WTC11 (cell line): Measurements from ENCODE around the gene KCNJ6. TPM values are rescaled to one million over a fixed set of nuclear protein-coding genes. Genes with fewer than 3 reads are reported as not detected.
A peak's percentile ranks its signal among the peaks of the same experiment; 100 is the strongest.

Source experiments
- ATAC-seq: fragments of 200-7000 bp; cut with Tn5 transposase; 2 replicates; pipeline ENCODE4 v1.10.0; 2021; ENCODE audit warnings: mild to moderate bottlenecking, moderate library complexity
- CTCF ChIA-PET: fragments of 300-600 bp; sonication (Branson Sonifier 250); formaldehyde crosslinking; loops from one replicate; lab custom pipeline; 2021; ENCODE audit warnings: antibody characterized with exemption; lab: Charles Lee
- POLR2A ChIA-PET: fragments of 350-600 bp; sonication (Branson Sonifier 250); formaldehyde crosslinking; loops from one replicate; lab custom pipeline; 2021; ENCODE audit warnings: antibody characterized with exemption; lab: Charles Lee
- DNase-seq: peaks from one replicate; pipeline ENCODE4 v3.0.0; 2021; ENCODE audit warnings: low spot score
- H3K27ac Mint-ChIP-seq: 2 replicates; pipeline ENCODE4 v1.8.0; 2021; ENCODE audit warnings: mixed read lengths
- H3K27me3 Mint-ChIP-seq: 2 replicates; pipeline ENCODE4 v1.8.0; 2021; ENCODE audit warnings: low read depth, mild to moderate bottlenecking, moderate library complexity, mixed read lengths
- H3K36me3 Mint-ChIP-seq: 2 replicates; pipeline ENCODE4 v1.8.0; 2021; ENCODE audit warnings: mixed read lengths
- H3K4me1 Mint-ChIP-seq: 2 replicates; pipeline ENCODE4 v1.8.0; 2022; ENCODE audit warnings: mixed read lengths
- H3K4me3 Mint-ChIP-seq: 2 replicates; pipeline ENCODE4 v1.8.0; 2021; ENCODE audit warnings: mild to moderate bottlenecking, moderate library complexity, mixed read lengths
- H3K9me3 Mint-ChIP-seq: 2 replicates; pipeline ENCODE4 v1.8.0; 2021; ENCODE audit warnings: mixed read lengths
- AFF4 ChIP-seq: sonication (generic); formaldehyde crosslinking; IDR thresholded peaks from 2 replicates; pipeline ENCODE4 v1.8.1; 2023; ENCODE audit warnings: mild to moderate bottlenecking, missing genetic modification reagents, borderline replicate concordance
- E2F1 ChIP-seq: sonication (generic); formaldehyde crosslinking; IDR thresholded peaks from 2 replicates; pipeline ENCODE4 v1.8.0; 2022; ENCODE audit warnings: mild to moderate bottlenecking, missing genetic modification reagents
- ELF4 ChIP-seq: sonication (generic); formaldehyde crosslinking; IDR thresholded peaks from 2 replicates; pipeline ENCODE4 v1.8.1; 2022; ENCODE audit warnings: low read depth, mild to moderate bottlenecking, moderate library complexity, missing genetic modification reagents
- EMX1 ChIP-seq: fragments of 250-450 bp; sonication (Bioruptor Pico); IDR thresholded peaks from 2 replicates; pipeline ENCODE4 v1.8.0; 2021; ENCODE audit warnings: mild to moderate bottlenecking
- ESRRA ChIP-seq: sonication (generic); formaldehyde crosslinking; IDR thresholded peaks from 2 replicates; pipeline ENCODE4 v1.8.1; 2022; ENCODE audit warnings: mild to moderate bottlenecking, missing genetic modification reagents, borderline replicate concordance
- JUN ChIP-seq: sonication (generic); formaldehyde crosslinking; IDR thresholded peaks from 2 replicates; pipeline ENCODE4 v1.8.0; 2023; ENCODE audit warnings: mild to moderate bottlenecking, missing genetic modification reagents
- KAT7 ChIP-seq: sonication (generic); formaldehyde crosslinking; IDR thresholded peaks from 2 replicates; pipeline ENCODE4 v1.8.1; 2023; ENCODE audit warnings: missing genetic modification reagents, mild to moderate bottlenecking, borderline replicate concordance
- MYBL2 ChIP-seq: sonication (generic); formaldehyde crosslinking; IDR thresholded peaks from 2 replicates; pipeline ENCODE4 v1.8.1; 2023; ENCODE audit warnings: mild to moderate bottlenecking, moderate library complexity, missing genetic modification reagents
- NFATC4 ChIP-seq: fragments of 250-450 bp; sonication (Bioruptor Pico); IDR thresholded peaks from 2 replicates; pipeline ENCODE4 v1.9.0; 2021; ENCODE audit warnings: mild to moderate bottlenecking
- NFE2L1 ChIP-seq: sonication (generic); formaldehyde crosslinking; IDR thresholded peaks from 2 replicates; pipeline ENCODE4 v1.8.1; 2023; ENCODE audit warnings: missing genetic modification reagents
- NR3C1 ChIP-seq: sonication (generic); formaldehyde crosslinking; conservative IDR thresholded peaks from 2 replicates; pipeline ENCODE4 v1.8.1; 2023; ENCODE audit warnings: low read depth, mild to moderate bottlenecking, missing genetic modification reagents
- PREB ChIP-seq: sonication (generic); formaldehyde crosslinking; IDR thresholded peaks from 2 replicates; pipeline ENCODE4 v1.8.1; 2022; ENCODE audit warnings: mild to moderate bottlenecking, missing genetic modification reagents, moderate library complexity, borderline replicate concordance
- RELA ChIP-seq: sonication (generic); formaldehyde crosslinking; IDR thresholded peaks from 2 replicates; pipeline ENCODE4 v1.8.1; 2022; ENCODE audit warnings: missing genetic modification reagents, mild to moderate bottlenecking, borderline replicate concordance
- SMAD3 ChIP-seq: sonication (generic); formaldehyde crosslinking; IDR thresholded peaks from 2 replicates; pipeline ENCODE4 v1.8.0; 2022; ENCODE audit warnings: missing genetic modification reagents, mild to moderate bottlenecking, borderline replicate concordance
- USF1 ChIP-seq: sonication (generic); formaldehyde crosslinking; IDR thresholded peaks from 2 replicates; pipeline ENCODE4 v1.8.0; 2022; ENCODE audit warnings: mild to moderate bottlenecking, missing genetic modification reagents
- ZNF281 ChIP-seq: sonication (generic); formaldehyde crosslinking; IDR thresholded peaks from 2 replicates; pipeline ENCODE4 v1.8.0; 2023; ENCODE audit warnings: mild to moderate bottlenecking, missing genetic modification reagents
- ZNF317 ChIP-seq: sonication (generic); formaldehyde crosslinking; IDR thresholded peaks from 2 replicates; pipeline ENCODE4 v1.8.1; 2023; ENCODE audit warnings: low read depth, mild to moderate bottlenecking, moderate library complexity, missing genetic modification reagents, borderline replicate concordance
- ZNF671 ChIP-seq: fragments of 250-450 bp; sonication (Bioruptor Pico); IDR thresholded peaks from 2 replicates; pipeline ENCODE4 v1.8.0; 2021; ENCODE audit warnings: mild to moderate bottlenecking
- total RNA-seq: library from RNA; stranded (reverse); gene quantifications from 3 replicates; pipeline ENCODE4 v1.2.3, GENCODE V29; 2021

KCNJ6 gene
- total RNA-seq, 1 experiment from 2014 or later = 0.35 TPM

GRCh38 chr21:37891972-37892371 is 24.3 kb downstream of the KCNJ6 start:
- ATAC-seq = peak; percentile 85
- ChIA-PET POLR2A (no interaction called here), CTCF (interaction anchor here (0.9 to 1.4 kb wide), 5 partner anchors 11 to 191 kb away, joined by 3 to 6 read pairs (median 5); no protein-coding TSS in a partner anchor)
- TF ChIP-seq NFATC4 (CRISPR knock-in tag) (no peak), ZNF281 (CRISPR knock-in tag) (no peak)
- H3K27me3 Mint-ChIP-seq = no peaks in the 10 kb centered on the region; the same call in 1 of the 2 replicates
- DNase-seq = no peak
- H3K4me3 Mint-ChIP-seq = no peak overlapping the region
- H3K4me1 Mint-ChIP-seq = peaks cover 23% of the 10 kb centered on the region
- H3K36me3 Mint-ChIP-seq = no peaks in the 10 kb centered on the region
- H3K9me3 Mint-ChIP-seq = peaks cover 15% of the 10 kb centered on the region
- no peak overlapping the region for H3K27ac Mint-ChIP-seq

- Mint-ChIP-seq H3K4me3 (no peak overlapping the region), H3K27me3 (no peaks in the 10 kb centered on the region), H3K36me3 (no peaks in the 10 kb centered on the region), H3K4me1 (peaks cover 21% of the 10 kb centered on the region), H3K9me3 (peaks cover 15% of the 10 kb centered on the region), H3K27ac (no peak overlapping the region)
- ChIA-PET CTCF (no interaction called here), POLR2A (no interaction called here)
- ATAC-seq (no peak), DNase-seq (no peak)
- TF ChIP-seq JUN = no peak
- TF ChIP-seq E2F1 = no peak
- no peak for TF ChIP-seq KAT7 (CRISPR knock-in tag)
- TF ChIP-seq MYBL2 (CRISPR knock-in tag) = no peak
- no peak for TF ChIP-seq NFE2L1
- TF ChIP-seq ZNF281 (CRISPR knock-in tag) = no peak
Measured at GRCh38 chr21:37888659-37889058, 27.6 kb downstream of the KCNJ6 start.

GRCh38 chr21:37886726-37887299 is 29.4 kb downstream of the KCNJ6 start:
- Mint-ChIP-seq H3K27me3 (no peaks in the 10 kb centered on the region), H3K4me1 (peaks cover 13% of the 10 kb centered on the region), H3K4me3 (no peak overlapping the region), H3K27ac (no peak overlapping the region), H3K36me3 (no peaks in the 10 kb centered on the region), H3K9me3 (peaks cover 15% of the 10 kb centered on the region)
- ATAC-seq (no peak), DNase-seq (no peak)
- CTCF ChIA-PET = interaction anchor here (0.9 kb wide), 1 partner anchor 128 kb away, joined by 3 read pairs; no protein-coding TSS in a partner anchor
- POLR2A ChIA-PET = no interaction called here
- TF ChIP-seq ZNF671 (CRISPR knock-in tag) (no peak), USF1 (no peak), ESRRA (CRISPR knock-in tag) (no peak), AFF4 (CRISPR knock-in tag) (no peak), SMAD3 (CRISPR knock-in tag) (no peak), NR3C1 (CRISPR knock-in tag) (no peak), ZNF317 (CRISPR knock-in tag) (no peak), ELF4 (no peak), PREB (CRISPR knock-in tag) (no peak), RELA (no peak), EMX1 (CRISPR knock-in tag) (no peak)
